GM18861 (cell line): ENCODE results near the gene SPDEF.

Source experiments
- ATAC-seq: cut with Tn5 transposase; IDR thresholded peaks from one replicate; pipeline ENCODE4 v1.9.1; 2021; ENCODE audit not compliant: unreplicated experiment

SPDEF gene

DNA sequence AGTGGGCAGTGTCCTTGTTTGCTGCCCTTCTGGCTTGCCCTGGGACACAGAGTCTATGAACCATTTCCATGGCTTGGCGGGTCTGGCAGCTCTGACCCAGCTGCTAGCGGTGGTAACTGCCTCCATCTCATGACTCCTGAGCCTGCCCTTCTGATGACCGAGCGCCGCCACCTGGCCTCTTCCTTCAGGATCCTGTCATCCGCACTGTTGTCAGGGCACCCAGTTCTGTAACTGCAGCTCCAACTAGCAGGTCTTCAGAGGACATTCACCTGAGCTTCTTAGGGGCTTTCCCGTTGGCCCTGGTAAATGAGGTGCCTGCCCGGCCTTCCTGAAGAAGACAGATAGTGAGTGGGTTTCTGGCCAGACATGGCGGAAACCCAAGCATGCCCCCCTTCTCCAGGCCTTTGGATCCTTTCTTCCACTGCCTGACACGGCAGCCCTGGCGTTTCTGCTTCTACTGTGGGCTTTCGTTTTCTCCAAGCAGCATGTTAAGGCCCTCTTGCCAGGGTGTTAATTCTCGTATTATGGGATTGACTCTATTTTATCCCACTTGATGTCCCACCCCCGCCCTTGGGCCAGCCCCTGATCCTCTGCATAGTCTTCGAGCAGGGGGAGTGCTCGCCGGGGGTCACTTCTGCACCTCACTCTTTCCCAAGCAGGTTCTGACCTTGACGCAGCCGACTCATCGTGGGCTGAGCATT, 65.6 kb downstream of the SPDEF start:
- ATAC-seq: no peak

DNA sequence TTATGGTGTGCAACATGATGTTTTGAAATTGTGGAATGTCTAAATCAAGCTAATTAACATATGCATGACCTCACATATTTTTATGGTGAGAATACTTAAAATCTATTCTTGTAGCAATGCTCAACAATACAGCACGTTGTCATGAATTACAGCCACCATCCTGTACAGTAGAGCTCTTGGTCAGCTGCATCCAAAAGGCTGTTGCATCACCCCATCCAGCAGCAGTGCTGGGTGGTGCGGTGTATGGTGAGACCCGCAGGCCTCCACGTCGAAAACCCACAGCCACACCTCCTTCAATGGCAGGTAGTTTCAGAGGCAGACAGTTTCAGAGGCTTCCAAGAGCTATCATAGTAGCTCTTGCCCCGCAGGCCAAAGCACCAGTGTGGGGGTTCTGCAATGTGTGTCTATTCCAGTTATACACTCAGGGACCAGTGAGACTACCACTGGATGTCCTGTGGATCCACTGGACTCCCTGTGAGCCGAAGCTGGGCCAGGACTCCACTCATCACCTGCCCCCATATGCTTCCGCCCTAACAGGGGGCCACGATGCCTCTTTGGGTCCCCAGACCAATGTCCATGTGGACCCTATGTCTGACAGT, 66.8 kb downstream of the SPDEF start:
- no peak for ATAC-seq
